Mammary epithelial cell (primary cell): ENCODE data around the gene PDE4A.

Experiments
- EZH2 ChIP-seq: IDR thresholded peaks from 2 replicates; pipeline ENCODE4 v1.6.1; 2012; ENCODE audit warnings: low read length, inconsistent platforms, borderline replicate concordance
- TF ChIP-seq, protein P1 (sequence below), 2 donors: IDR thresholded peaks in 1 of 2; conservative IDR thresholded peaks in 1 of 2; 2 replicates each; pipeline ENCODE4 v1.5.1; 2011 to 2012; ENCODE audit warnings: inconsistent platforms in 2 of 2, low read length in 2 of 2, mild to moderate bottlenecking in 2 of 2, control low read depth in 1 of 2, low read depth in 1 of 2; ENCODE audit not compliant: insufficient read depth in 1 of 2; ENCODE audit errors: extremely low read depth in 1 of 2

DNA sequence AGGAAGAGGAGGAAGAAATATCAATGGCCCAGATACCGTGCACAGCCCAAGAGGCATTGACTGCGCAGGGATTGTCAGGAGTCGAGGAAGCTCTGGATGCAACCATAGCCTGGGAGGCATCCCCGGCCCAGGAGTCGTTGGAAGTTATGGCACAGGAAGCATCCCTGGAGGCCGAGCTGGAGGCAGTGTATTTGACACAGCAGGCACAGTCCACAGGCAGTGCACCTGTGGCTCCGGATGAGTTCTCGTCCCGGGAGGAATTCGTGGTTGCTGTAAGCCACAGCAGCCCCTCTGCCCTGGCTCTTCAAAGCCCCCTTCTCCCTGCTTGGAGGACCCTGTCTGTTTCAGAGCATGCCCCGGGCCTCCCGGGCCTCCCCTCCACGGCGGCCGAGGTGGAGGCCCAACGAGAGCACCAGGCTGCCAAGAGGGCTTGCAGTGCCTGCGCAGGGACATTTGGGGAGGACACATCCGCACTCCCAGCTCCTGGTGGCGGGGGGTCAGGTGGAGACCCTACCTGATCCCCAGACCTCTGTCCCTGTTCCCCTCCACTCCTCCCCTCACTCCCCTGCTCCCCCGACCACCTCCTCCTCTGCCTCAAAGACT lies 46.9 kb downstream of the PDE4A start:
- TF ChIP-seq, protein P1, sequence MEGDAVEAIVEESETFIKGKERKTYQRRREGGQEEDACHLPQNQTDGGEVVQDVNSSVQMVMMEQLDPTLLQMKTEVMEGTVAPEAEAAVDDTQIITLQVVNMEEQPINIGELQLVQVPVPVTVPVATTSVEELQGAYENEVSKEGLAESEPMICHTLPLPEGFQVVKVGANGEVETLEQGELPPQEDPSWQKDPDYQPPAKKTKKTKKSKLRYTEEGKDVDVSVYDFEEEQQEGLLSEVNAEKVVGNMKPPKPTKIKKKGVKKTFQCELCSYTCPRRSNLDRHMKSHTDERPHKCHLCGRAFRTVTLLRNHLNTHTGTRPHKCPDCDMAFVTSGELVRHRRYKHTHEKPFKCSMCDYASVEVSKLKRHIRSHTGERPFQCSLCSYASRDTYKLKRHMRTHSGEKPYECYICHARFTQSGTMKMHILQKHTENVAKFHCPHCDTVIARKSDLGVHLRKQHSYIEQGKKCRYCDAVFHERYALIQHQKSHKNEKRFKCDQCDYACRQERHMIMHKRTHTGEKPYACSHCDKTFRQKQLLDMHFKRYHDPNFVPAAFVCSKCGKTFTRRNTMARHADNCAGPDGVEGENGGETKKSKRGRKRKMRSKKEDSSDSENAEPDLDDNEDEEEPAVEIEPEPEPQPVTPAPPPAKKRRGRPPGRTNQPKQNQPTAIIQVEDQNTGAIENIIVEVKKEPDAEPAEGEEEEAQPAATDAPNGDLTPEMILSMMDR (conservative IDR thresholded peaks at IDR 0.05 in 1 of 2, IDR thresholded peaks at IDR 0.05 in 1 of 2; ENCODE audit: extremely low read depth in 1 of 2, insufficient read depth in 1 of 2, low read depth in 1 of 2, low read length in 2 of 2), result no peak
- no peak for TF ChIP-seq EZH2
